Urothelium cell line (cell line): ENCODE data around the gene GALNT14.
A peak's percentile ranks its signal among the peaks of the same experiment; 100 is the strongest.

ENCODE experiments used
- DNase-seq: peaks from one replicate; pipeline ENCODE4 v3.0.0; 2011; ENCODE audit warnings: low spot score, mixed read lengths
- FAIRE-seq: peaks from 2 replicates; lab custom pipeline; 2011; peaks lifted over from hg19 to GRCh38; lab: Jason Lieb, UNC

The GALNT14 gene

GRCh38 chr2:31018280-31018679 lies 120.0 kb downstream of the GALNT14 start:
- FAIRE-seq, result no peak
- no peak for DNase-seq

- DNase-seq, result no peak
- no peak for FAIRE-seq
These were observed 121.6 kb downstream of the GALNT14 start for GRCh38 chr2:31016648-31017047.

GRCh38 chr2:31014516-31014915 lies 123.7 kb downstream of the GALNT14 start:
- no peak for FAIRE-seq

GRCh38 chr2:31013301-31013700 lies 124.9 kb downstream of the GALNT14 start:
- FAIRE-seq, result no peak

More at GRCh38 chr2:31014516-31014915, 123.7 kb downstream of the GALNT14 start:
- DNase-seq, result no peak

GRCh38 chr2:31012406-31012805 lies 125.8 kb downstream of the GALNT14 start:
- no peak for FAIRE-seq
- DNase-seq, result no peak

More at GRCh38 chr2:31013301-31013700, 124.9 kb downstream of the GALNT14 start:
- DNase-seq, result no peak

- FAIRE-seq (no peak), DNase-seq (no peak)
These were observed 126.7 kb downstream of the GALNT14 start for GRCh38 chr2:31011587-31011986.

DNA sequence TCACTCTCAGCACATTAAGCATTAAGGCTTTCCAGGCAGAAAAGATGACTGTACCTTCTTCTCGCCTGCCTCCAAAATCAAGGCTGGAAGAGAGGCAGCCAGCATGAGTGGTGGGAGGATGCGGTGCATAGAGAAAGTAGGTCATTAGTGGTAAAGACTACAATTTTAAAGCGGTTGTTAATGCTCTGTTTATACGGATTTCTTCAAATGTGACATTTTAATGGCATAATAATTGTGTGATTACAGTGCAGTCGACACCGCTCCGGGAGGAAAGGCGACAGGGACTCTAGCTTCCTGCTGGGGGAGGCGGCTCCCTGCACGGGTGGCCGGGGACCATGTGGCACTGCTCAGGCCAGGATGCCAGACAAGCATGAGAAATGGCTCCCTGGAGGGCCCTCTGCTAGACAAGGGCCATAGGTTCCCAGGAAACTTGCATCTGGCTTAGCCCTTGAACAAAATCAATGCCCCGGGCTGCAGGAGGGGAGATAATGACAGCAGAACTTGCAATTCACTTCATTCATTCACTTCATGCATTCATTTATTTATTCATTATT lies 129.6 kb downstream of the GALNT14 start:
- DNase-seq, result no peak
- FAIRE-seq, result no peak

DNA sequence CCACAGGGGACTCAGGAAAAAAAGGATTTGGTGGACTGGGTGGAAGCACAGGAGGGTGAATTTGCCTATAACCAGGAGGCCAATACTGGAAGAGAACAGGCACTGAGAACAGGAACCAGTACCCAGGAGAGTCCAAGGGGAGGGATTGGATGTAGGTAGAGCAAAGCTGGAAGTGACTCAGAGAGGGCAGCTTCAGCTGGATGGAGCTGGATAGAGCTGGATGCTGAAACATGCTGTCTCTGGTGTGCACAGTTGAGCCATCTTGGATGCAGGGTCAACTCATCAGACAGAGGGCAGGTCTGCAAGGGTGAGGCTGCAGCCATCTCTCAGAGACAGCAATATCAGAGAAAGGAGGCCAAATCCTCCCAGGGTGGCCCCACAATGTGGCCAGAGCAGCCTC lies 134.0 kb downstream of the GALNT14 start:
- FAIRE-seq, result no peak
- DNase-seq, result no peak

DNA sequence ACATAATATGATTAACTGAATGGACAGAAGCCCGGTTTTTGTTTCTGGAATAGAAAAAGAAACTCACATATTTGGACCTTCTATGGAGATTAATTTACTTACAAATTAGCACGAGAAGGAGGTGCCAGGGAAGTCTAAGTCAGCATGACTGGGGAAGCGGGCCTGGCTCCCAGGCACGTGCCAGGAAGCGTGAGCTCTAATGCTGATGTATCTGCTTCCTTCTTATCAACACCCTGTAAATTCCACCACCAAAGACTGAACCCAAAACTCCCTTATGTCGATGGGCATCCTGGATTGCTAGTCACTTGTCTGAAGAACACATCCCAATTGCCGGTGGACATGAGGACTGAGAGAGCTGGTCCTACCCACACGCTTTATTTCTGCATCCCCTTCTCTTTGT lies 134.5 kb downstream of the GALNT14 start:
- no peak for FAIRE-seq
- no peak for DNase-seq

DNA sequence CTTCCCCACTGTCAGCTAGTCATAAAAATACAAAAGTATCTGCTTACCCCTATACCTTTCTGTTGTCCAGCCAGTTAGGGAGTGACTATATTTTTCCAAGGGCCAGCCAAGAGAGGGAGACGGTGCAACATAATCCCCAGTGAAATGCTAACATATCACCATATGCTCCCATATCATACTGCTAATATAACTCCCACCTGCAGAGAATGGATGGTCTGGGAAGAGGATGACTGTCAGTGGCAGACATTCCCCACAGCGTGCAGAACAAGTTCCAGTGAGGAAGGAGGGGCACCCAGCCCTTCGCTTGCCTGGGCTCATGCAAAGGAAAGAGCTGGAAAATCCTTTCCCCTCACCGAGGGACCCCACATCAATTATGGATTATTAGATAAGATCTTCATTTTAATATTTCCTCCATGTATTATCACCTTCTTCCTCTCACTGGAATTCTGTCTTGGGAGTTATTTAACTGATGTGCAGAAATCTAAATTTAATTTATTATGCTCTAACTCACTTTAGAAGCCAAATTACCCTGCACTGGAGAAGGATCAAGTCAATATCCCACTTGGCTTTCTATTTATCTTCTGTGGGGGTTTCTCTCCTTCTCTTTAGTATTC lies 135.6 kb downstream of the GALNT14 start:
- FAIRE-seq (peak; percentile 73), DNase-seq (no peak)

GRCh38 chr2:31000970-31001369 lies 137.3 kb downstream of the GALNT14 start:
- no peak for DNase-seq
- no peak for FAIRE-seq

DNA sequence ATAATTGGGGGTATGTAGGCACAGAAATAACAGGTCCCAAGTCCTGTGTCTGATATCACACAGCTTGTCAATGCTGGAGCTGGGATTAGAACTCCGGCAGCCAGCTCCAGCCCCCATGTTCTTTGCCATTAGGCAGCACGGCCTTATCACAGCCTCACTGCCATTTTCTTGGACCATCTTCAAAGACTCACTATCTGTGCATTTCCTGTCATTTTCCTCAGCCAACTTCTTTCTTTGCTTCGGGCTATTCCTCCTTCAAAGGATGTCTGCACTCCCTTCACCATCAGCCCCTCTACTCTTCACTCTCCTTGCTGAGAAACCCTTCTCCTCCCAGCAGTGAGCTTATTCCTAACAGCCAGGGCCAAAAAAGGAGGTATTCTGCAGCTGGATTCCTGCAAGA lies 139.6 kb downstream of the GALNT14 start:
- FAIRE-seq (no peak), DNase-seq (no peak)

DNA sequence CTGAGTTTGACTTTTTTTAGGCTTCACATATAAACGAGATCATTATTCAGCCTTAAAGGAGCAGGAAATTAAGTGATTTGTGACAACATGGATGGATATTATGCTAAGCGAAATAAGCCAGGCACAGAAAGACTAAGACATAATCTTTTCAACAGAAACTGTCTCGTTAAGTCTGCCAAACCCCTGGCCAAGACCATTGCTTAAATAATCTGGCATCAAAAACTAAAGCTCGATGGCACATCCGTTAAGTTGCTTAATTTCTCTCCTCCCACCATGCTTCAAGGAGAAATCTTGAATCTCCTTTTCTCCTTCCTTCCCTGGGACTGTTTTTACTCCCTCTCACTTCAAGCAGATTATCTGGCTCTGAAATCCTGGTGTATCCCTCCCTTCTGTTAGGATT lies 140.3 kb downstream of the GALNT14 start:
- DNase-seq (no peak), FAIRE-seq (no peak)

- DNase-seq (no peak), FAIRE-seq (no peak)
These were observed 143.8 kb downstream of the GALNT14 start for GRCh38 chr2:30994227-30995056.

- no peak for DNase-seq
- FAIRE-seq, result no peak
These were observed 145.5 kb downstream of the GALNT14 start for GRCh38 chr2:30992781-30993180.

- FAIRE-seq (no peak), DNase-seq (no peak)
These were observed 147.6 kb downstream of the GALNT14 start for GRCh38 chr2:30990671-30991070.

- no peak for FAIRE-seq
- no peak for DNase-seq
These were observed 148.1 kb downstream of the GALNT14 start for GRCh38 chr2:30990176-30990575.

GRCh38 chr2:30989746-30990145 lies 148.5 kb downstream of the GALNT14 start:
- DNase-seq (no peak), FAIRE-seq (no peak)

- FAIRE-seq, result no peak
- no peak for DNase-seq
These were observed 150.7 kb downstream of the GALNT14 start for GRCh38 chr2:30987566-30987965.

GRCh38 chr2:30986231-30986580 lies 152.0 kb downstream of the GALNT14 start:
- FAIRE-seq, result no peak
- DNase-seq, result no peak

DNA sequence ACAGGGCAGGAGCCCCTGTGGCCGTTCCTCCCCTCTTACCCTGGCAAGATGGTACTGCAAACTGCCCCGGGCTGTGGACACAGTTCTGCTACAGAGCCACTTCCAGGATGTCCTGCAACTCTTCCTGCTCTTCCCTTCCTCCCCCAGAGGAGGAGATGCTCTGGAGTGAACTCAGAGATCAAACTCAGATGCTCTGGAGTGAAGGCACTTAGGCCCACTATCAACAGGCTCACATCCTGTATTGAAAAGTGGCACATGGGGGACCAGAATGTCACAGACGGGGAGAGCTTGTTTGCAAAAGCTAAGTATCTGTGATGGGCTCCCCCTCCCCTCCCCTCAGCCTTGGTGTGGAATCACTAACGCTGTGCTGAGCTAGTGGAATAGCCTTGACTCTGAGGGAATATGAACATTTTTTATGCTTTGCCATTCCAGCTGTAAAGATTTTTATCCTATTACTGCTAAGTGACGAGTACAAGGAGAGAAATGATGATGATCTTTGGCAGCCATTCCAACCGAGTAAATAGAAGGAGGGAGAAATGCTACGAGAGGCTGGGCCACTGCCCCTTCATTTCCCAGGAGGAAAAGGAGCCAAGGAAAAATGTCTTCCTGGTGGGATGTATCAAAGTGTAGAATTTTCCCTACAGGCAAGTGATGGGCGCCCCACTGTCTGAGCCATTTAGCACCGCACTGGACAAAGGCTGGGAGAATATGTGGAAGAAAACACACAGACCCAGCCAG lies 152.6 kb downstream of the GALNT14 start:
- FAIRE-seq (no peak), DNase-seq (no peak)
